GM23338 (cell line): Measurements from ENCODE around the gene GABRB3. TPM values are rescaled to one million over a fixed set of nuclear protein-coding genes. Genes with fewer than 3 reads are reported as not detected.

Source experiments
- ATAC-seq: fragments of 200-7000 bp; cut with Tn5 transposase; 3 replicates; pipeline ENCODE4 v1.9.1; 2020
- DNase-seq: peaks from one replicate; pipeline ENCODE4 v3.0.0-alpha.2; 2015; ENCODE audit warnings: low spot score
- H2AFZ ChIP-seq: fragments of 200-600 bp; sonication (generic); 2 replicates; pipeline ENCODE4 v1.8.0; 2016; ENCODE audit warnings: antibody characterized with exemption, mild to moderate bottlenecking, moderate library complexity
- H3F3A ChIP-seq: fragments of 200-600 bp; sonication (generic); replicated peaks from 2 replicates; pipeline ENCODE4 v1.8.0; 2017; ENCODE audit warnings: antibody characterized with exemption, mixed run types, low read depth
- H3K27ac ChIP-seq: fragments of 200-600 bp; sonication (generic); 2 replicates; pipeline ENCODE4 v1.6.1; 2016; ENCODE audit warnings: low read depth
- H3K27me3 ChIP-seq: fragments of 200-600 bp; sonication (generic); 2 replicates; pipeline ENCODE4 v1.8.0; 2016; ENCODE audit warnings: mild to moderate bottlenecking, mixed run types, moderate library complexity; ENCODE audit not compliant: insufficient read depth
- H3K36me3 ChIP-seq: fragments of 200-600 bp; sonication (generic); 2 replicates; pipeline ENCODE4 v1.8.0; 2016; ENCODE audit warnings: mild to moderate bottlenecking; ENCODE audit not compliant: insufficient read depth
- H3K4me1 ChIP-seq: fragments of 200-600 bp; sonication (generic); 2 replicates; pipeline ENCODE4 v1.8.0; 2016; ENCODE audit warnings: mild to moderate bottlenecking, moderate library complexity; ENCODE audit not compliant: insufficient read depth
- H3K4me2 ChIP-seq: fragments of 200-600 bp; sonication (generic); 2 replicates; pipeline ENCODE4 v1.7.1; 2017; ENCODE audit warnings: mixed run types
- H3K4me3 ChIP-seq: fragments of 200-600 bp; sonication (generic); 2 replicates; pipeline ENCODE4 v1.6.1; 2016; ENCODE audit warnings: mixed run types
- H3K79me2 ChIP-seq: fragments of 200-600 bp; sonication (generic); replicated peaks from 2 replicates; pipeline ENCODE4 v1.8.0; 2017; ENCODE audit warnings: mild to moderate bottlenecking; ENCODE audit not compliant: insufficient read depth
- H3K9me2 ChIP-seq: fragments of 200-600 bp; sonication (generic); 2 replicates; pipeline ENCODE4 v1.8.0; 2017; ENCODE audit not compliant: insufficient read depth
- H4K20me1 ChIP-seq: fragments of 200-600 bp; sonication (generic); replicated peaks from 2 replicates; pipeline ENCODE4 v1.8.0; 2017; ENCODE audit warnings: mild to moderate bottlenecking; ENCODE audit not compliant: insufficient read depth
- H3K27ac Mint-ChIP-seq: 2 replicates; pipeline ENCODE4 v1.8.0; 2020; ENCODE audit warnings: inconsistent platforms, mild to moderate bottlenecking, moderate library complexity, mixed read lengths
- H3K27me3 Mint-ChIP-seq: 3 replicates; pipeline ENCODE4 v1.8.0; 2022; ENCODE audit warnings: low read depth, mild to moderate bottlenecking, moderate library complexity, mixed read lengths, inconsistent platforms; ENCODE audit not compliant: insufficient read depth, poor library complexity
- H3K36me3 Mint-ChIP-seq: 3 replicates; pipeline ENCODE4 v1.8.0; 2021; ENCODE audit warnings: low read depth, mild to moderate bottlenecking, inconsistent platforms, moderate library complexity, mixed read lengths
- H3K4me1 Mint-ChIP-seq: 3 replicates; pipeline ENCODE4 v1.8.0; 2020; ENCODE audit warnings: mild to moderate bottlenecking, inconsistent platforms, mixed read lengths
- H3K4me3 Mint-ChIP-seq: 3 replicates; pipeline ENCODE4 v1.8.0; 2021; ENCODE audit warnings: moderate library complexity, mild to moderate bottlenecking, inconsistent platforms, mixed read lengths
- H3K9me3 Mint-ChIP-seq: 3 replicates; pipeline ENCODE4 v1.8.0; 2020; ENCODE audit warnings: moderate library complexity, mild to moderate bottlenecking, inconsistent platforms, mixed read lengths
- CREB1 ChIP-seq: fragments of 250-450 bp; sonication (Bioruptor Pico); IDR thresholded peaks from 2 replicates; pipeline ENCODE4 v1.5.0; 2020; ENCODE audit warnings: low read depth, mild to moderate bottlenecking, moderate library complexity
- EZH2phosphoT487 ChIP-seq: fragments of 200-600 bp; sonication (generic); IDR thresholded peaks from one replicate; pipeline ENCODE4 v1.8.1; 2018; ENCODE audit warnings: antibody characterized with exemption; ENCODE audit not compliant: unreplicated experiment
- JUNB ChIP-seq: IDR thresholded peaks from one replicate; pipeline ENCODE4 v1.6.1; 2016; ENCODE audit warnings: antibody characterized with exemption; ENCODE audit not compliant: unreplicated experiment
- POLR2AphosphoS5 ChIP-seq: IDR thresholded peaks from 2 replicates; pipeline ENCODE4 v1.6.1; 2016; ENCODE audit warnings: antibody characterized with exemption, low read depth
- REST ChIP-seq: IDR thresholded peaks from one replicate; pipeline ENCODE4 v1.6.1; 2018; ENCODE audit warnings: antibody characterized with exemption; ENCODE audit not compliant: unreplicated experiment
- STAT1 ChIP-seq: IDR thresholded peaks from one replicate; pipeline ENCODE4 v1.6.1; 2016; ENCODE audit warnings: antibody characterized with exemption; ENCODE audit not compliant: unreplicated experiment
- ZNF331 ChIP-seq: fragments of 250-450 bp; sonication (Bioruptor Pico); IDR thresholded peaks from 2 replicates; pipeline ENCODE4 v1.5.0; 2020; ENCODE audit warnings: low read depth, mild to moderate bottlenecking, moderate library complexity
- polyA plus RNA-seq: library from polyadenylated mRNA; unstranded; fragments of >200 nt; fragmentation: Nextera tagmentation; extraction: Ambion mirVana; gene quantifications from 2 replicates; pipeline ENCODE4 v1.2.1, GENCODE V29; 2016
- total RNA-seq: library from RNA; depleted of rRNA; stranded (reverse); fragments of >200 nt; shearing (Covaris generic); gene quantifications from 2 replicates; pipeline ENCODE4 v1.2.3, GENCODE V29; 2014
- TF ChIP-seq, protein P1 (sequence below), 2 experiments: fragments of 200-600 bp in 1 of 2; sonication (generic) in 1 of 2; conservative IDR thresholded peaks; 2 replicates each; pipeline versions ENCODE4 v1.5.1 to v1.6.1; 2016 to 2017; ENCODE audit warnings: antibody characterized with exemption in 2 of 2, low read depth in 2 of 2, mild to moderate bottlenecking in 2 of 2, moderate library complexity in 1 of 2
- TF ChIP-seq, protein P2 (sequence below): IDR thresholded peaks from 2 replicates; pipeline ENCODE4 v1.6.1; 2016; ENCODE audit warnings: antibody characterized with exemption

Gene GABRB3
- total and polyA plus RNA-seq, 2 experiments from 2014 or later: 56.5 to 131 TPM

DNA sequence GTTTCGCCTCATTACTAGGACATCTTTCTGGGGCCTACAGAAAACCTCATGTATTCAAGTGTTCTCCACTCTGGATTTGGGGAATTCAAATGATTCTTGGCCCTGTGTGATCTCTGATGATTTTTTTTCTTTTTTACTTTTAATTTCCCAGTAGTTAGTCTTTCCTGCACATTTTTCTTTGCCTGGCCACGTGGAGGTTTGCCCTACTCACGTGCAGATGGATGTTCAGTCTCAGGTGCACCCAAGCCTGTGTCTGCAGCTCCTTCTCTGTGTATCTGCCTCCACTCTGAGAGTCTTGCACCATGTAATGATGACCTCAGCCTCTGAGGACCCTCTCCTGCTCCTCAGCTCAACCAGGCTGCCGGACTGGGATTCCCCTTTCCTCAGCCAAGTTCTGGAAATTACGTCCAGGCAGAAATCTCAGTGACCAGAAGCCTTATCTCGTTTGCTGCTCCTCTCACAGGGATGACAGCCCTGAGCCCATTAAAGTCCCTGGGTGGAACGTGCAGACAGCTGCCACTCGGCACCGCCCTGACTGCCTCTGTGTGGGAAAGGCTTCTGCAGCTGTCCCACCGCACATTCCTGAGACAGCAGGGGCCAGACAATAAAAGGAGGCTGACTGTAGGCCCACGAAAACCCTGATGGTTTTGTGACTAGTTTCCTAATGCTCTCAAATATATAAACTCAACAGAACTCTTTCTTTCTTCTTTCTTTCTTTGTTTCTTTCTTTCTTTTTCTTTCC is 31.4 kb upstream of the GABRB3 start:
- DNase-seq: peak; percentile 21
- TF ChIP-seq, protein P1, sequence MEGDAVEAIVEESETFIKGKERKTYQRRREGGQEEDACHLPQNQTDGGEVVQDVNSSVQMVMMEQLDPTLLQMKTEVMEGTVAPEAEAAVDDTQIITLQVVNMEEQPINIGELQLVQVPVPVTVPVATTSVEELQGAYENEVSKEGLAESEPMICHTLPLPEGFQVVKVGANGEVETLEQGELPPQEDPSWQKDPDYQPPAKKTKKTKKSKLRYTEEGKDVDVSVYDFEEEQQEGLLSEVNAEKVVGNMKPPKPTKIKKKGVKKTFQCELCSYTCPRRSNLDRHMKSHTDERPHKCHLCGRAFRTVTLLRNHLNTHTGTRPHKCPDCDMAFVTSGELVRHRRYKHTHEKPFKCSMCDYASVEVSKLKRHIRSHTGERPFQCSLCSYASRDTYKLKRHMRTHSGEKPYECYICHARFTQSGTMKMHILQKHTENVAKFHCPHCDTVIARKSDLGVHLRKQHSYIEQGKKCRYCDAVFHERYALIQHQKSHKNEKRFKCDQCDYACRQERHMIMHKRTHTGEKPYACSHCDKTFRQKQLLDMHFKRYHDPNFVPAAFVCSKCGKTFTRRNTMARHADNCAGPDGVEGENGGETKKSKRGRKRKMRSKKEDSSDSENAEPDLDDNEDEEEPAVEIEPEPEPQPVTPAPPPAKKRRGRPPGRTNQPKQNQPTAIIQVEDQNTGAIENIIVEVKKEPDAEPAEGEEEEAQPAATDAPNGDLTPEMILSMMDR (conservative IDR thresholded peaks at IDR 0.05; ENCODE audit: low read depth in 2 of 2): no peak
- TF ChIP-seq, protein P2, sequence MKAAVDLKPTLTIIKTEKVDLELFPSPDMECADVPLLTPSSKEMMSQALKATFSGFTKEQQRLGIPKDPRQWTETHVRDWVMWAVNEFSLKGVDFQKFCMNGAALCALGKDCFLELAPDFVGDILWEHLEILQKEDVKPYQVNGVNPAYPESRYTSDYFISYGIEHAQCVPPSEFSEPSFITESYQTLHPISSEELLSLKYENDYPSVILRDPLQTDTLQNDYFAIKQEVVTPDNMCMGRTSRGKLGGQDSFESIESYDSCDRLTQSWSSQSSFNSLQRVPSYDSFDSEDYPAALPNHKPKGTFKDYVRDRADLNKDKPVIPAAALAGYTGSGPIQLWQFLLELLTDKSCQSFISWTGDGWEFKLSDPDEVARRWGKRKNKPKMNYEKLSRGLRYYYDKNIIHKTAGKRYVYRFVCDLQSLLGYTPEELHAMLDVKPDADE: no peak
- TF ChIP-seq POLR2AphosphoS5 (no peak), EZH2phosphoT487 (no peak), JUNB (no peak), REST (no peak), ZNF331 (CRISPR knock-in tag) (no peak), STAT1 (no peak), CREB1 (CRISPR knock-in tag) (no peak)
- H3K27me3 Mint-ChIP-seq: peaks cover 12% of the 10 kb centered on the region

More for the DNA sequence above, 31.4 kb upstream of the GABRB3 start:
- Histone ChIP-seq H3K4me1 (no peaks in the 10 kb centered on the region), H3F3A (no peaks in the 10 kb centered on the region), H3K79me2 (no peaks in the 10 kb centered on the region), H3K36me3 (no peaks in the 10 kb centered on the region), H3K4me2 (no peak overlapping the region), H4K20me1 (no peaks in the 10 kb centered on the region), H3K9me2 (no peaks in the 10 kb centered on the region), H3K27ac (no peak overlapping the region), H3K27me3 (no peaks in the 10 kb centered on the region), H2AFZ (no peak overlapping the region), H3K4me3 (no peak overlapping the region)
- peak; percentile 51 for ATAC-seq
- H3K4me3 Mint-ChIP-seq: no peak overlapping the region
- H3K36me3 Mint-ChIP-seq: peaks cover 2% of the 10 kb centered on the region; the same call in 1 of the 3 replicates
- H3K9me3 Mint-ChIP-seq: peaks cover 5% of the 10 kb centered on the region; the same call in 1 of the 3 replicates
- 0 out of 2 replicates have a peak overlapping the region, but pooled peaks have one; percentile 30 for H3K27ac Mint-ChIP-seq
- H3K4me1 Mint-ChIP-seq: peaks cover 10% of the 10 kb centered on the region; the same call in 2 of the 3 replicates
